Measurements from ENCODE around the gene COL6A1. TPM values are rescaled to one million over a fixed set of nuclear protein-coding genes. Genes with fewer than 3 reads are reported as not detected.

Gene COL6A1
- total RNA-seq, 1 donor = 538 TPM

GRCh38 chr21:46029186-46029924 lies 47.8 kb downstream of the COL6A1 start:
- TF ChIP-seq, protein P1, sequence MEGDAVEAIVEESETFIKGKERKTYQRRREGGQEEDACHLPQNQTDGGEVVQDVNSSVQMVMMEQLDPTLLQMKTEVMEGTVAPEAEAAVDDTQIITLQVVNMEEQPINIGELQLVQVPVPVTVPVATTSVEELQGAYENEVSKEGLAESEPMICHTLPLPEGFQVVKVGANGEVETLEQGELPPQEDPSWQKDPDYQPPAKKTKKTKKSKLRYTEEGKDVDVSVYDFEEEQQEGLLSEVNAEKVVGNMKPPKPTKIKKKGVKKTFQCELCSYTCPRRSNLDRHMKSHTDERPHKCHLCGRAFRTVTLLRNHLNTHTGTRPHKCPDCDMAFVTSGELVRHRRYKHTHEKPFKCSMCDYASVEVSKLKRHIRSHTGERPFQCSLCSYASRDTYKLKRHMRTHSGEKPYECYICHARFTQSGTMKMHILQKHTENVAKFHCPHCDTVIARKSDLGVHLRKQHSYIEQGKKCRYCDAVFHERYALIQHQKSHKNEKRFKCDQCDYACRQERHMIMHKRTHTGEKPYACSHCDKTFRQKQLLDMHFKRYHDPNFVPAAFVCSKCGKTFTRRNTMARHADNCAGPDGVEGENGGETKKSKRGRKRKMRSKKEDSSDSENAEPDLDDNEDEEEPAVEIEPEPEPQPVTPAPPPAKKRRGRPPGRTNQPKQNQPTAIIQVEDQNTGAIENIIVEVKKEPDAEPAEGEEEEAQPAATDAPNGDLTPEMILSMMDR (IDR thresholded peaks at IDR 0.05; ENCODE audit: insufficient read depth, low read depth, low read length) = no peak
- no peak overlapping the region for H3K4me3 ChIP-seq (ENCODE audit: low read depth, low read length)
- no peak for DNase-seq (ENCODE audit: low read depth)

GRCh38 chr21:46031484-46031883 lies 49.9 kb downstream of the COL6A1 start:
- TF ChIP-seq, protein P1 (IDR thresholded peaks at IDR 0.05; ENCODE audit: insufficient read depth, low read depth, low read length) = no peak
- H3K4me3 ChIP-seq (ENCODE audit: low read depth, low read length) = no peak overlapping the region
- no peak for DNase-seq (ENCODE audit: low read depth)

DNA sequence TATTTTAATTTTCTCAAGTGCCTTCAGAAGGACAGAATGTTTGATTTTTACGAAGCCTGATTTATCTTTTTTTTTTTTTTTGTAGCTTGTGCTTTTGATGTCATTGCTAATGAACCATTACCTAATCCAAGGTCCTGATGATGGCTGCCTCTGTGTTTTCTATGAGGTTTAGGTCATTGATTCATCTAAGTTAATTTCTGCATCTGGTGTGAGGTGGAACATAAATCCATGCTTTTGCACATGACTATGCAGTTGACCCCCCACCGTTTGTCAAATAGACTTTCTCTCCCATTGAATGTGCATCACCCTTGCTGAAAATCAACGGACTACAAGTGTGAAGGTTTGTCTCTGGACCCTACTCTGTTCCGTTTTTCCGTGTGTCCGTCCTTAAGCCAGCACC lies 50.5 kb downstream of the COL6A1 start:
- TF ChIP-seq, protein P1 (IDR thresholded peaks at IDR 0.05; ENCODE audit: insufficient read depth, low read depth, low read length) = no peak
- no peak for DNase-seq (ENCODE audit: low read depth)
- H3K4me3 ChIP-seq (ENCODE audit: low read depth, low read length) = no peak overlapping the region

DNA sequence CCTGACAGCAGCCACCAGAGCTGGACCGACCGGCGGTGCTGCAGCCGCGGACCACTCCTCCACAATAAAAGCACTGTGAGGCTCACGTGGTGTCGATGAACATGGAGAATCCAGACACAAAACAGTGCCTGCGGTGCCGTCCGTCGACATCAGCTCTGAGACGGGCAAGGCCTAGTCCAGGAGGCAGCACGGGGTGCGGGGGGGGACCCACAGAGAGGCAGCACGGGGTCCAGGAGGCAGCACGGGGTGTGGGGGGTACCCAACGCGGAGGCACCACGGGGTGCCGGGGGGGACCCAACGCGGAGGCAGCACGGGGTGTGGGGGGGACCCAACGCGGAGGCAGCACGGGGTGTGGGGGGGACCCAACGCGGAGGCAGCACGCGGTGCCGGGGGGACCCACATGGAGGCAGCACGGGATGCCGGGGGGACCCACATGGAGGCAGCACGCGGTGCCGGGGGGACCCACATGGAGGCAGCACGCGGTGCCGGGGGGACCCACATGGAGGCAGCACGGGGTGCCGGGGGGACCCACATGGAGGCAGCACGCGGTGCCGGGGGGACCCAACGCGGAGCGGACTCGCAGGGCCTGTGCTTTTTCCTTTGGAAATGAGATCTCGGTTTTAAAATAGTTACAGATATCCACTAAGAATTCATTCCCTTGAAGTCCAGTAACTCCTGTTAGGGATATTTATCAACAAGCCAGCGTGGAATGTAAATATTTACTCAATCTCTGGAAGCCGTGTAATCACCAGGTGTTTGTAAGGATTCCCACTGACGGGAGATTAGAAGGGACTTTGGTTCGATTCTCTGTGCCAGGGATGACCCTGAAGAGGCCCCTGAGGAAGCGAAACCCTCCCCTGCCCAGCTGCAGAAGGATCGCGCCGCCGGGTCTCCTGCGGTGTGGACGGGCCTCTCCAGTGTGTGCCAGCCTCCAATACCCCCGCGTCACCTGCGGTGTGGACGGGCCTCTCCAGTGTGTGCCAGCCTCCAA lies 52.1 kb downstream of the COL6A1 start:
- H3K4me3 ChIP-seq (ENCODE audit: low read depth, low read length) = no peak overlapping the region
- TF ChIP-seq, protein P1 (IDR thresholded peaks at IDR 0.05; ENCODE audit: insufficient read depth, low read depth, low read length) = no peak
- peak; percentile 97 for DNase-seq (ENCODE audit: low read depth)

DNA sequence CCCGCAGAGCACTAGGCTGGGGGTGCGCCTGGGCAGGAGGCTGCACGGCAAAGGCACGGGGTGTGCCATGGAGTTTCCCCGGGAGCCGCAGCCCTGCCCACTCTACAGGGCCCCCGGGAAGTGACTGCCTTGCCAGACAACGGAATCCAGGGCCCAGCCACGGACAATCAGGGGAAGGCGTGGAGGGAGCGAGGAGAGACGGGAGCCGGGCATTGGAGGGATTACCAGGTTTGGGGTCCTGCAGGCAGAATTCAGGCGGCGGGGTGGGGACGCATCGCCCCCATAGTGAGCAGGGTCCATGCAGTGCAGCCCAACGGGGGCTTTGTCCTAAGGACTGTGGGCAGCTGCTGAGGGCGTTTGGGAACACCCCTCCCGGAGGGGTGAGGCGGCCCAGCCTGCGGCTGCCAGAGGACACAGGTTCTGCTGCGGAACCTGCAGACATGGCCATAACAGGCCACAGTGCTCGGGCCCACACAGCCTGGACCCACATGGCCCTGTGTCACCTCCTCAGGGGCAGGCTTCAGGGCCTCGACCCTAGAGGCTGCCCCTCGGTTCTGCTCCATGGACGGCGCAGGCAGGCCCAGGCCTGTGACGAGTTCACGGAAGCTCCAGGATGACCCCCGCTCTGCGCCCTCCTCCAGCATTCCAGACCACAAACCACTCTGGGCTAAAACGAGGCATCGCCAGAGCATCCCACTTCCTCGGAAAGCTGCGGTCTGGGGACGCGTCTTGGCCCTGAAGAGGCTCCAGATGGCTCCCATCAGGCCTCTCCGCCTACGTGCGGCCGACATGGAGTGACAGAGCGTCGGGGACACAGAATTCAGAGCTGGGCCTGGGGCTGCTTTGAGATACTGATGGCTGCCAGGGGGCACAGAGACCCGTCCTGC lies 54.5 kb downstream of the COL6A1 start:
- no peak overlapping the region for H3K4me3 ChIP-seq (ENCODE audit: low read depth, low read length)
- TF ChIP-seq, protein P1 (IDR thresholded peaks at IDR 0.05; ENCODE audit: insufficient read depth, low read depth, low read length) = no peak
- DNase-seq (ENCODE audit: low read depth) = peak; percentile 96

DNA sequence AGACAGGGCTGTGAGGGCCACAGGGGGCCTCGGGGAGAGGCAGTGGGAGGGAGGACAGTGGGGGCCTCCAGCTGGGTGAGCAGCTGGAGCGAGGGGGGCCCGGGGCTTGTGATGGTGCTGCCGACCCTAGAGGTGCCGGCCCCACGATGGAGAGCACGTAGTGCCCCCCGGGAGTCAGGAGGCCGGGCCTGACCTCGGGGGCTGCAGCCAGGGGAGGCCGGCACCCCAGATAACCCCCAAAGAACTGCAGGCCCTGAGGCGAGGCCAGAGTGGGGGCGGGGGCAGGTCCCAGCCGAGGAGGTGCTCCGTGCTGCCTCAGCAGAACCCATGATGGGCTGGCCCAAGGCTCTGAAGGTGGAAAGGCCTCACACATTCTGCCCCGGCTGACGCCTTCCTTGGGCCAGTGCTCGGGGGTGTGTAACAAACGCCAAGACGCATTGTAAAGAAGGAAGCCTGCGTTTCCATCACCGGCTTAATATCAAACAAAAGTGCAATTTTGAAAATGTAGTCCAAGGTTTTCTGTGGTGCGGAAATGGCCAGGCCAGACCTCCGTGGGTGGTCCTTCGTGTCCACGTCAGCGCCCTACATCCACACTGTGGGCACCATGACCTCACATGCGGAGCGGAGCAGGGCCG lies 55.2 kb downstream of the COL6A1 start:
- TF ChIP-seq, protein P1 (IDR thresholded peaks at IDR 0.05; ENCODE audit: insufficient read depth, low read depth, low read length) = no peak
- no peak for DNase-seq (ENCODE audit: low read depth)

More for the DNA sequence above, 55.2 kb downstream of the COL6A1 start:
- no peak overlapping the region for H3K4me3 ChIP-seq (ENCODE audit: low read depth, low read length)

Measured in fibroblast of villous mesenchyme (primary cell).